WTC11 (cell line): ENCODE results near the gene GLB1L3. TPM values are rescaled to one million over a fixed set of nuclear protein-coding genes. Genes with fewer than 3 reads are reported as not detected.
A peak's percentile ranks its signal among the peaks of the same experiment; 100 is the strongest.

ENCODE experiments used
- ATAC-seq: fragments of 200-7000 bp; cut with Tn5 transposase; 2 replicates; pipeline ENCODE4 v1.10.0; 2021; ENCODE audit warnings: mild to moderate bottlenecking, moderate library complexity
- CTCF ChIA-PET: fragments of 300-600 bp; sonication (Branson Sonifier 250); formaldehyde crosslinking; loops from one replicate; lab custom pipeline; 2021; ENCODE audit warnings: antibody characterized with exemption; lab: Charles Lee
- POLR2A ChIA-PET: fragments of 350-600 bp; sonication (Branson Sonifier 250); formaldehyde crosslinking; loops from one replicate; lab custom pipeline; 2021; ENCODE audit warnings: antibody characterized with exemption; lab: Charles Lee
- DNase-seq: peaks from one replicate; pipeline ENCODE4 v3.0.0; 2021; ENCODE audit warnings: low spot score
- H3K27ac Mint-ChIP-seq: 2 replicates; pipeline ENCODE4 v1.8.0; 2021; ENCODE audit warnings: mixed read lengths
- H3K27me3 Mint-ChIP-seq: 2 replicates; pipeline ENCODE4 v1.8.0; 2021; ENCODE audit warnings: low read depth, mild to moderate bottlenecking, moderate library complexity, mixed read lengths
- H3K36me3 Mint-ChIP-seq: 2 replicates; pipeline ENCODE4 v1.8.0; 2021; ENCODE audit warnings: mixed read lengths
- H3K4me1 Mint-ChIP-seq: 2 replicates; pipeline ENCODE4 v1.8.0; 2022; ENCODE audit warnings: mixed read lengths
- H3K4me3 Mint-ChIP-seq: 2 replicates; pipeline ENCODE4 v1.8.0; 2021; ENCODE audit warnings: mild to moderate bottlenecking, moderate library complexity, mixed read lengths
- H3K9me3 Mint-ChIP-seq: 2 replicates; pipeline ENCODE4 v1.8.0; 2021; ENCODE audit warnings: mixed read lengths
- ATF1 ChIP-seq: sonication (generic); formaldehyde crosslinking; IDR thresholded peaks from 2 replicates; pipeline ENCODE4 v1.8.1; 2023; ENCODE audit warnings: mild to moderate bottlenecking, moderate library complexity, missing genetic modification reagents
- CBFB ChIP-seq: sonication (generic); formaldehyde crosslinking; IDR thresholded peaks from 2 replicates; pipeline ENCODE4 v1.8.1; 2022; ENCODE audit warnings: mild to moderate bottlenecking, low read depth, missing genetic modification reagents
- HMGA2 ChIP-seq: fragments of 250-450 bp; sonication (Bioruptor Pico); IDR thresholded peaks from 2 replicates; pipeline ENCODE4 v1.4.0; 2021; ENCODE audit warnings: mild to moderate bottlenecking, moderate library complexity
- HMGXB4 ChIP-seq: sonication (generic); formaldehyde crosslinking; IDR thresholded peaks from 2 replicates; pipeline ENCODE4 v1.8.1; 2023; ENCODE audit warnings: mild to moderate bottlenecking, moderate library complexity, missing genetic modification reagents
- IRF2 ChIP-seq: sonication (generic); formaldehyde crosslinking; IDR thresholded peaks from 2 replicates; pipeline ENCODE4 v1.8.0; 2022; ENCODE audit warnings: low read depth, missing genetic modification reagents, borderline replicate concordance
- NR1H2 ChIP-seq: sonication (generic); formaldehyde crosslinking; IDR thresholded peaks from 2 replicates; pipeline ENCODE4 v1.9.0; 2021; ENCODE audit warnings: mild to moderate bottlenecking, moderate library complexity, missing genetic modification reagents
- RELA ChIP-seq: sonication (generic); formaldehyde crosslinking; IDR thresholded peaks from 2 replicates; pipeline ENCODE4 v1.8.1; 2022; ENCODE audit warnings: missing genetic modification reagents, mild to moderate bottlenecking, borderline replicate concordance
- USF1 ChIP-seq: sonication (generic); formaldehyde crosslinking; IDR thresholded peaks from 2 replicates; pipeline ENCODE4 v1.8.0; 2022; ENCODE audit warnings: mild to moderate bottlenecking, missing genetic modification reagents
- ZNF121 ChIP-seq: sonication (generic); formaldehyde crosslinking; IDR thresholded peaks from 2 replicates; pipeline ENCODE4 v1.8.0; 2023; ENCODE audit warnings: missing genetic modification reagents
- ZSCAN18 ChIP-seq: fragments of 250-450 bp; sonication (Bioruptor Pico); IDR thresholded peaks from 2 replicates; pipeline ENCODE4 v2.1.2; 2022; ENCODE audit warnings: mild to moderate bottlenecking, moderate library complexity
- total RNA-seq: library from RNA; stranded (reverse); gene quantifications from 3 replicates; pipeline ENCODE4 v1.2.3, GENCODE V29; 2021
- TF ChIP-seq, protein P1 (sequence below): fragments of 250-450 bp; sonication (Bioruptor Pico); IDR thresholded peaks from 2 replicates; pipeline ENCODE4 v1.9.0; 2021; ENCODE audit warnings: mild to moderate bottlenecking, borderline replicate concordance
- TF ChIP-seq, protein P2 (sequence below): fragments of 250-450 bp; sonication (Bioruptor Pico); IDR thresholded peaks from 2 replicates; pipeline ENCODE4 v1.9.0; 2021; ENCODE audit warnings: mild to moderate bottlenecking
- TF ChIP-seq, protein P3 (sequence below): sonication (generic); formaldehyde crosslinking; IDR thresholded peaks from 2 replicates; pipeline ENCODE4 v1.8.1; 2022; ENCODE audit warnings: mild to moderate bottlenecking, missing genetic modification reagents, moderate library complexity, borderline replicate concordance

Gene GLB1L3
- total RNA-seq, 1 experiment from 2014 or later, result 50.2 TPM

DNA sequence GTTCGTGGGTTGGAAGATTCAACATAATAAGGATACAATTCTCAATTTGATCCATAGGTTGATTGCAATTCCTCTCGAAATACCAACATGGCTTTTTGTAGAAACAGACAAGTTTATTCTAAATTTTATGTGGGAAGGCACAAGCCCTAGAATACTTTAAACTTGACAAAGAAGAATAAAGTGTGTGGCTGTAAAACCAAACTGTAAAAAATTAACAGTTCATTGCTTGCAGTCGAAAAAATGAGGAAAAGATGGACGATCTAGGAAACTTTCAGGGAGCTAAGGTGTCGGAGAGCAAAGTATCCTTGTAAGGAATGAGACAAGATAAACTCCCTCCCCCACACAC is 1.0 kb upstream of the GLB1L3 start:
- Mint-ChIP-seq H3K36me3 (peaks cover 19% of the 10 kb centered on the region), H3K4me1 (peaks cover 66% of the 10 kb centered on the region), H3K4me3 (peak overlapping the region; percentile 98), H3K27ac (peak overlapping the region; percentile 64), H3K9me3 (no peaks in the 10 kb centered on the region), H3K27me3 (no peaks in the 10 kb centered on the region)
- ATAC-seq (no peak), DNase-seq (no peak)
- CTCF ChIA-PET, result interaction anchor here (4.4 to 4.5 kb wide), 2 partner anchors 11 to 50 kb away, joined by 22 to 57 read pairs; partner anchors contain the start of genes NCAPD3 and VPS26B
- POLR2A ChIA-PET, result no interaction called here
- TF ChIP-seq ZSCAN18 (CRISPR knock-in tag), result no peak
- TF ChIP-seq IRF2 (CRISPR knock-in tag), result no peak
- TF ChIP-seq, protein P1, sequence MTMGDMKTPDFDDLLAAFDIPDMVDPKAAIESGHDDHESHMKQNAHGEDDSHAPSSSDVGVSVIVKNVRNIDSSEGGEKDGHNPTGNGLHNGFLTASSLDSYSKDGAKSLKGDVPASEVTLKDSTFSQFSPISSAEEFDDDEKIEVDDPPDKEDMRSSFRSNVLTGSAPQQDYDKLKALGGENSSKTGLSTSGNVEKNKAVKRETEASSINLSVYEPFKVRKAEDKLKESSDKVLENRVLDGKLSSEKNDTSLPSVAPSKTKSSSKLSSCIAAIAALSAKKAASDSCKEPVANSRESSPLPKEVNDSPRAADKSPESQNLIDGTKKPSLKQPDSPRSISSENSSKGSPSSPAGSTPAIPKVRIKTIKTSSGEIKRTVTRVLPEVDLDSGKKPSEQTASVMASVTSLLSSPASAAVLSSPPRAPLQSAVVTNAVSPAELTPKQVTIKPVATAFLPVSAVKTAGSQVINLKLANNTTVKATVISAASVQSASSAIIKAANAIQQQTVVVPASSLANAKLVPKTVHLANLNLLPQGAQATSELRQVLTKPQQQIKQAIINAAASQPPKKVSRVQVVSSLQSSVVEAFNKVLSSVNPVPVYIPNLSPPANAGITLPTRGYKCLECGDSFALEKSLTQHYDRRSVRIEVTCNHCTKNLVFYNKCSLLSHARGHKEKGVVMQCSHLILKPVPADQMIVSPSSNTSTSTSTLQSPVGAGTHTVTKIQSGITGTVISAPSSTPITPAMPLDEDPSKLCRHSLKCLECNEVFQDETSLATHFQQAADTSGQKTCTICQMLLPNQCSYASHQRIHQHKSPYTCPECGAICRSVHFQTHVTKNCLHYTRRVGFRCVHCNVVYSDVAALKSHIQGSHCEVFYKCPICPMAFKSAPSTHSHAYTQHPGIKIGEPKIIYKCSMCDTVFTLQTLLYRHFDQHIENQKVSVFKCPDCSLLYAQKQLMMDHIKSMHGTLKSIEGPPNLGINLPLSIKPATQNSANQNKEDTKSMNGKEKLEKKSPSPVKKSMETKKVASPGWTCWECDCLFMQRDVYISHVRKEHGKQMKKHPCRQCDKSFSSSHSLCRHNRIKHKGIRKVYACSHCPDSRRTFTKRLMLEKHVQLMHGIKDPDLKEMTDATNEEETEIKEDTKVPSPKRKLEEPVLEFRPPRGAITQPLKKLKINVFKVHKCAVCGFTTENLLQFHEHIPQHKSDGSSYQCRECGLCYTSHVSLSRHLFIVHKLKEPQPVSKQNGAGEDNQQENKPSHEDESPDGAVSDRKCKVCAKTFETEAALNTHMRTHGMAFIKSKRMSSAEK (CRISPR knock-in tag), result no peak
- no peak for TF ChIP-seq HMGXB4 (CRISPR knock-in tag)

DNA sequence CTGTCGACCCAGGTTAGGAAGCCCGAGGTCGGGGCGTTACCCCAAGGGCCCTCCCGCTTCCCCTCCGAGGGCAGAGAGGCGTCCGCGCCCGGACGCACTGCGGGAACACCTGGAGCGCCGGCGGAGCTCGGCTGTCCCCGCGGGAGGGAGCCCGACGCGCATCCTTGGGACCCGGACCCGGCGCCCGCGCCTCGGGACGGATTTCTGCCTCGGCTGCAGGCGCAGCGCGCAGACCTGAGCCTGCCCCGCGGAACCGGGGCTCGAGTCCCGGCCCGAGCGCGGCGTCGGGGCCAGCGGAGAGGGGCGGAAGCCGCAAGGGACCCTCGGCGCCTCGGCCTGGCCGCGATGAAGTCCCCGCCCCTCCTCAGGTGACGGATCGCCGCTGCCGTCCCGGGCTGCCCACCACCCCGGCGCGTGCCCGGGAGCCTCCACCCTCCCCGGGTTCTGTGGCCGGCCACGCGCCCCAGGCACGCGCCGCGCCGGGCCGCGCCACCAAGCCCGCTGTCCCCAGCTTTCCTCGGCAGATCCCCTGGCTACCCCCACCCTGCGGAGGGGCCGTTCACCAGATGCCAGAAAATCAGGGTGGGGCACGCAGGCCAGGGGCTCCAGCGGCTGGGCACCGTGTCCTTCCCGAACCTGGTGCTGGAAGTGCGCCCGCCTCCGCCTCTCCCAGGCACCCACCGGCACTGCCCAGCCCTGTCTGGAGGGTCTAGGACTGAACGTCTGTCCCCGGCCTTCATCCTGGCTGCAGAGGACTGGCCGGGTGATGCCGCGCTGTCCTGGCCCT is 410 bp downstream of the GLB1L3 start:
- H3K4me3 Mint-ChIP-seq, result peak overlapping the region; percentile 98
- peaks cover 59% of the 10 kb centered on the region for H3K4me1 Mint-ChIP-seq
- no peaks in the 10 kb centered on the region for H3K9me3 Mint-ChIP-seq
- ChIA-PET POLR2A (interaction anchor here (0.7 to 1.2 kb wide), 2 partner anchors 15 to 52 kb away, joined by 5 to 7 read pairs; partner anchors contain the start of genes NCAPD3 and VPS26B), CTCF (interaction anchor here (0.8 to 4.5 kb wide), 3 partner anchors 13 to 53 kb away, joined by 3 to 57 read pairs (median 22); partner anchors contain the start of genes NCAPD3 and VPS26B)
- H3K27ac Mint-ChIP-seq, result no peak overlapping the region
- DNase-seq (peak; percentile 68), ATAC-seq (peak; percentile 25)
- H3K27me3 Mint-ChIP-seq, result no peaks in the 10 kb centered on the region
- peaks cover 24% of the 10 kb centered on the region for H3K36me3 Mint-ChIP-seq
- TF ChIP-seq, protein P2, sequence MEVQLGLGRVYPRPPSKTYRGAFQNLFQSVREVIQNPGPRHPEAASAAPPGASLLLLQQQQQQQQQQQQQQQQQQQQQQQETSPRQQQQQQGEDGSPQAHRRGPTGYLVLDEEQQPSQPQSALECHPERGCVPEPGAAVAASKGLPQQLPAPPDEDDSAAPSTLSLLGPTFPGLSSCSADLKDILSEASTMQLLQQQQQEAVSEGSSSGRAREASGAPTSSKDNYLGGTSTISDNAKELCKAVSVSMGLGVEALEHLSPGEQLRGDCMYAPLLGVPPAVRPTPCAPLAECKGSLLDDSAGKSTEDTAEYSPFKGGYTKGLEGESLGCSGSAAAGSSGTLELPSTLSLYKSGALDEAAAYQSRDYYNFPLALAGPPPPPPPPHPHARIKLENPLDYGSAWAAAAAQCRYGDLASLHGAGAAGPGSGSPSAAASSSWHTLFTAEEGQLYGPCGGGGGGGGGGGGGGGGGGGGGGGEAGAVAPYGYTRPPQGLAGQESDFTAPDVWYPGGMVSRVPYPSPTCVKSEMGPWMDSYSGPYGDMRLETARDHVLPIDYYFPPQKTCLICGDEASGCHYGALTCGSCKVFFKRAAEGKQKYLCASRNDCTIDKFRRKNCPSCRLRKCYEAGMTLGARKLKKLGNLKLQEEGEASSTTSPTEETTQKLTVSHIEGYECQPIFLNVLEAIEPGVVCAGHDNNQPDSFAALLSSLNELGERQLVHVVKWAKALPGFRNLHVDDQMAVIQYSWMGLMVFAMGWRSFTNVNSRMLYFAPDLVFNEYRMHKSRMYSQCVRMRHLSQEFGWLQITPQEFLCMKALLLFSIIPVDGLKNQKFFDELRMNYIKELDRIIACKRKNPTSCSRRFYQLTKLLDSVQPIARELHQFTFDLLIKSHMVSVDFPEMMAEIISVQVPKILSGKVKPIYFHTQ (CRISPR knock-in tag), result no peak
- no peak for TF ChIP-seq ZNF121
- no peak for TF ChIP-seq RELA
- peak; percentile 42; the same call in 1 of the 2 replicates for TF ChIP-seq USF1 (CRISPR knock-in tag)
- TF ChIP-seq HMGXB4 (CRISPR knock-in tag), result peak; percentile 69
- no peak for TF ChIP-seq HMGA2 (CRISPR knock-in tag)
- 0 out of 2 replicates have a peak, but pooled peaks have one; percentile 11 for TF ChIP-seq ATF1 (CRISPR knock-in tag)
- 0 out of 2 replicates have a peak, but pooled peaks have one; percentile 2 for TF ChIP-seq NR1H2 (CRISPR knock-in tag)
- TF ChIP-seq, protein P3, sequence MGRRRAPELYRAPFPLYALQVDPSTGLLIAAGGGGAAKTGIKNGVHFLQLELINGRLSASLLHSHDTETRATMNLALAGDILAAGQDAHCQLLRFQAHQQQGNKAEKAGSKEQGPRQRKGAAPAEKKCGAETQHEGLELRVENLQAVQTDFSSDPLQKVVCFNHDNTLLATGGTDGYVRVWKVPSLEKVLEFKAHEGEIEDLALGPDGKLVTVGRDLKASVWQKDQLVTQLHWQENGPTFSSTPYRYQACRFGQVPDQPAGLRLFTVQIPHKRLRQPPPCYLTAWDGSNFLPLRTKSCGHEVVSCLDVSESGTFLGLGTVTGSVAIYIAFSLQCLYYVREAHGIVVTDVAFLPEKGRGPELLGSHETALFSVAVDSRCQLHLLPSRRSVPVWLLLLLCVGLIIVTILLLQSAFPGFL (CRISPR knock-in tag), result no peak
- TF ChIP-seq CBFB (CRISPR knock-in tag), result no peak; the same call in 1 of the 2 replicates
